IPS-NIHi11 (cell line): ENCODE results near the gene SPINK4.

Source experiments
- DNase-seq: peaks from one replicate; pipeline ENCODE4 v3.0.0; 2012; ENCODE audit warnings: mixed read lengths, low spot score

The SPINK4 gene

GRCh38 chr9:33229359-33230114, 10.4 kb upstream of the SPINK4 start:
- peak; percentile 32 for DNase-seq

GRCh38 chr9:33230756-33231622, 9.0 kb upstream of the SPINK4 start:
- no peak for DNase-seq

GRCh38 chr9:33231623-33231942, 8.4 kb upstream of the SPINK4 start:
- no peak for DNase-seq

- no peak for DNase-seq
Measured at GRCh38 chr9:33232815-33233214, 7.2 kb upstream of the SPINK4 start.

DNA sequence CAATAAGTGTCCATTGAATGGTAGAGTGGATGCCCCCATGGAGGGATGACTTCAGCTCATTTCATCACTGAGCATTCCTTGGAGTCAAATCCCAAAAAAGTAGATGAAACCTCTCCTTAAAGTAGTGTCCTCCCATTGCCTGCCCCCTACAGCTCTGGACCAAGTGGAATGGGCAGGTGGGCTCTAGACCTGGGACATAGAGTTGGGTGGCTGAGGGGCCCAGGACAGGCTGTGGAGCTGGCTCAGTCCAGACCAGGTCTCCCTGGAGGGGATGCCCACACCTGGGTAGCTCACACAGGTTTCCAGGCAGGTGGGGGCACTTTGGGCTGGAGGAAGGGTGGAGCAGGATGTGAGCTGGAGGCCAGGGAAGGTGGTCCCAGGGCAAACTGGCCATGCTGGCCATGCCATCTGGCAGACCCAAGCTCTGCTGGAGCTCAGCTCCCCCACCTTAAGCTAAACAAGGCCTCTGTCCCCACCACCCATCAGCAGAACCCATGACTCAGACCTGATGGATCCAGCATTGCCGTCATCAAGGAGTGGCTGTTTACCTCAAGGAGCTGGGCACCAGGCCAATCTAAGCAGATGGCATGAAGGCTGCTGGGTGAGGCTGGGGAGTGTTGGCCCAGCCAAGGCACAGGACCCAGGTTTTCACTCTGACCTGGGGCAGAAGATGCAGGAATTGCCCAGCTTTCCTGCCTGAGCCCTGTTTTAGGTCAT, 6.2 kb upstream of the SPINK4 start:
- no peak for DNase-seq

GRCh38 chr9:33234511-33235467, 5.2 kb upstream of the SPINK4 start:
- DNase-seq = no peak

- DNase-seq = no peak
Measured at GRCh38 chr9:33236571-33236970, 3.4 kb upstream of the SPINK4 start.

GRCh38 chr9:33241298-33241697, 1.3 kb downstream of the SPINK4 start:
- DNase-seq = no peak

DNA sequence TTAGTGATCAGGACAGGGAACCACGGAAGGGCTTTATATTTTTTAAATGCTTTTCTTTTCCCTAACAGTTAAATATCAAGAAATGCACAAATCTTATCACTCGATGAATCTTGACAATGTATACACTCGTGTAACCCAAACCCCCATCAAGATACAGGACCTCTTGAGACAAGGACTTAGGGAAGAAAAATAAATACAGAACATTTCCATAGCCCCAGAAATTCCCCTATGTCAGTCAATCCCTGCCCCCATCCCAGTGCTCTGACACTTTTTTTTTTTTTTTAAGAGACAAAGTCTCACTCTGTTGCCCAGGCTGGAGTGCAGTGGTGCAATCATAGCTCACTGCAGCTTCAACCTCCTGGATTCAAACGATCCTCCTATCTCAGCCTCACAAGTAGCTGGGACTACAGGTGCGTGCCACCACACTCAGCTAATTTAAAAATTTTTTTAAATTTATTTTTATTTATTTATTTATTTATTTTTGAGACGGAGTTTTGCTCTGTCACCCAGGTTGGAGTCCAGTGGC, 2.7 kb downstream of the SPINK4 start:
- no peak for DNase-seq

DNA sequence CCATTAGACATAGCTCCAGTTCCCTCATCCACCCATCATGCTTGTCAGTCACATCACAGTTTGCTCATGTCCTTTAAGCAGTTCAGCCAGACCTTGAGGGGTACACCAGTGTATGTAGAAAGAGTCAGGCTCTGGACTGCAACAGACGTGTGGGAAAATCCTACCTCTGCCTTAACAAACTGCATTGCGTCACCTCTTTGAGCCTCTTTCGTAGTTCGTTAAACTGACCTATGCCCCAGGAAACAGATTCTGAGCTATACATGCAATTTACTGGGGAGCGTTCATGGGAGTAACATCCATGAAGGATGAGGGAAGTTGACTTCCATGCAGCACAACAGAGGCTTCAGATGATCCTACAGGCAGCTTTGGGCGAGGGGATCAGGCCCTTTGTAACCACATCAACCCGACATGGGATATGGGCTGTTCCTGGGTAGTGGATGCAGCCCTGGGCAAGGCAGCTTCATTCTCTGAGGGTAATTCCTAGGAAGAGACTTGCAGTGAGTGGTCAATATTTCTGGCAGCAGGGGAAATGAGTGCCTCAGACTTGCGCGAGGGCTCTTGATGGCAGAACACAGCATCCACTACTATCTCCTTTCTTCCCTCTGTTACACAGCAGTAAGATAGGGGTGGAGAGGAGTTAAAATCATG, 4.3 kb downstream of the SPINK4 start:
- DNase-seq = no peak

DNA sequence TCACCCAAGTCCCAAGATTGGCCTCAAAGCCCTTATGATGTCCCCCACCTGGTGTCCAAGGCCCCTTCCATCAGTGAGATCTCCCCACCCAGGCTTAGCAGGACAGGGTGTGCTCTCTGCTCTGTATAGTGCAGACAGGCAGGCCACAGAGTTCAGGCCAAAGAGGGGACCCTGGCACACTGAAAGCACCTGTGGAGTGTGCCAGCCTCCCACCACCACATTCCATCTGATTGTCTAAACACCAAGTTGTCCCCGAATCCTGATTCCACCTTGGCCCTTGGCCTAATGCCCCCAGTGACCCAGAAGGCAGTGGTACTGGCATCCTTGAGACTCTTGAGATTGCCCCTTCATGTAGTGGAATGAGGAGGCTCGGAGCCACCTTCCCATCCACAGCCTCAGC, 5.4 kb downstream of the SPINK4 start:
- DNase-seq = no peak

DNA sequence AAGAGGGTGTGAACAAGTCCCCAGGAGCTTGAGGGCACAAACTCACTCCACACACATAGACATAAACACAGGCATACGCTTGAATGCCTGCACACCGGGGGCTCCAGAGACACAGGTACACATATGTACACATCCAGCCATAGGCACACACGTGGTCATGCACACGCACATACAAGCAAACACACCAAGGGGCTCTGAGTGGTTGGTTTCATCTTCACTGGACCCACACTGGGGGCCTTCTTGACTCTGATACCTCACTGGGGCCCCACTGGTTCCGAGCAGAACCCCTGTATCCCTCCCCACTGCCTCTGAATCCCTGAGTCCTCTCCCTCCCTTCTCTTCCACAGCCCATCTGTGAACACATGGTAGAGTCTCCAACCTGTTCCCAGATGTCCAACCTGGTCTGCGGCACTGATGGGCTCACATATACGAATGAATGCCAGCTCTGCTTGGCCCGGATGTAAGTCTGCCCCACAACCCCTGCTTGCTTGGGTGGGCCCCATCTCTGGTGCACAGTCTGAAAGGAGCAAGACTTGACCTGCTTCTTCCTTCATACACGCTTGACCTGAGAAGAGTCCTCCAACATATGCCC, 6.4 kb downstream of the SPINK4 start:
- DNase-seq = no peak

DNA sequence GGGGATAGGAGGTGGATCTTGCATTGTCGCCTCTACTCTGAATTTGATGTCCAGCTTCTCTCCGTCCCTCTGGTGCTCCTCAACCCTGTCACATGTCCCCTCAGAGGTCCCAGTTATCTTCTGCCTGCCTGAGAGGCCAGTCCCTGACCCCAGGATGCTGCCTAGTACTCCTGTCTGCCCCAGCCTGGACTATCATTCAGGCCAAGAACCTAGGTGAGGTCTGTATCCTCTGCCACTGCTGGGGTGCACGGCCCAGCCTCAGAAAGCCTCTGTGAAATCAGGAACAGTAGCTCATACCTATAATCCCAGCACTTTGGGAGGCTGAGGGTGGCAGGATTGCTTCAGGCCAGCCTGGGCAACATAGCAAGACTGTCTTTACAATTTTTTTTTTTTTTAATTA, 8.6 kb downstream of the SPINK4 start:
- DNase-seq = no peak

GRCh38 chr9:33249087-33249658, 9.2 kb downstream of the SPINK4 start:
- no peak for DNase-seq

GRCh38 chr9:33249983-33250382, 10.0 kb downstream of the SPINK4 start:
- no peak for DNase-seq

- no peak for DNase-seq
Measured at GRCh38 chr9:33250458-33250995, 10.6 kb downstream of the SPINK4 start.

GRCh38 chr9:33254211-33254610, 14.2 kb downstream of the SPINK4 start:
- DNase-seq = no peak

- no peak for DNase-seq
Measured at GRCh38 chr9:33255014-33255413, 15.0 kb downstream of the SPINK4 start.

GRCh38 chr9:33255471-33255870, 15.5 kb downstream of the SPINK4 start:
- DNase-seq = no peak

GRCh38 chr9:33256236-33256635, 16.3 kb downstream of the SPINK4 start:
- no peak for DNase-seq
